Measurements from ENCODE around the gene PLN. TPM values are rescaled to one million over a fixed set of nuclear protein-coding genes. Genes with fewer than 3 reads are reported as not detected.

The PLN gene
- total RNA-seq, 1 donor from 2014 or later: not detected

DNA sequence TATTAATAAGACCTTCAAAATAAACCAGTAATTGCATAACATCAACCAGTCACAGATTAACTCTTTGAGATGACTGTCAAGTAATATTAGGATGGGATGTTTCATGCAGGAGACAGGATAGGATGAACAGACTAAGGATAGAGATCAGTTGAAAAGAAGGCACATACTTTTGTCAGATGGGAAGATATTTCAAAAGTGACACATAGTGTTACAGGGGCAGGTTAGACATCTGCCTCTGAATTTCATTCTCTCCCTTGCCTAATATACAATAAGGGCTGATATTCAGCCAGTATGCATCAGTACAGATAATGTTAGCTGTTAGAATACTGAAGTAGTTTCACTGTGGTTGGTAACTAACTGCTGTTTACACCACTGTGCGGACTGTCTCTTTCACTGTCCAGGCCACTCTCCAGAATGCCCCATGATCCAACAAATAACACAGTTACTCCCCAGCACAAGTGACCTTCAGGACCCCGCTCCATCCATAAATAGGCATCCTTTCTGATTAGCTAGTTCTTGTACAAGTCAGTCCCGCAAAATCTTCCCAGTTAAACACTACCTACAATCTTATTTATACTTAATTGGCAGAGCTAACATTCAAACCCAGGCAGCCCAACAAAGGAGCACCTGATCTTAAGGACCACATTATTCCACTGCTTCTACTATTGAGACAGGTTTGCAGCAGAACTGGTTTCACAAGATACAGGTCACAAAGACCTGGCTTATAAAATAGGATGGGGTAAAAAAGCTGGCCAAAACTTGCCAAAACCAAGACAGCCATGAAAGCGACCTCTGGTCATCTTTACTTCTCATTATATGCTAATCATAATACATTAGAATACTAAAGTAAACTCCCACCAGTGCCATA is 21.9 kb upstream of the PLN start:
- Histone ChIP-seq H3K4me3 (ENCODE audit: low read depth, low read length) (no peak overlapping the region), H3K27me3 (ENCODE audit: control insufficient read depth, insufficient read depth, low read length) (no peaks in the 10 kb centered on the region), H3K36me3 (ENCODE audit: control insufficient read depth, insufficient read depth, low read length) (no peaks in the 10 kb centered on the region)
- no peak for TF ChIP-seq CTCF (IDR thresholded peaks at IDR 0.05; ENCODE audit: insufficient read depth, low read length, poor library complexity, severe bottlenecking)
- no peak for DNase-seq (ENCODE audit: low read depth)

- no peaks in the 10 kb centered on the region for H3K27me3 ChIP-seq (ENCODE audit: control insufficient read depth, insufficient read depth, low read length)
- H3K4me3 ChIP-seq (ENCODE audit: low read depth, low read length): no peak overlapping the region
- TF ChIP-seq CTCF (IDR thresholded peaks at IDR 0.05; ENCODE audit: insufficient read depth, low read length, poor library complexity, severe bottlenecking): no peak
- no peak for DNase-seq (ENCODE audit: low read depth)
- H3K36me3 ChIP-seq (ENCODE audit: control insufficient read depth, insufficient read depth, low read length): no peaks in the 10 kb centered on the region
Observed at GRCh38 chr6:118528129-118528528, 20.0 kb upstream of the PLN start.

GRCh38 chr6:118529756-118530155 is 18.3 kb upstream of the PLN start:
- no peak for TF ChIP-seq CTCF (IDR thresholded peaks at IDR 0.05; ENCODE audit: insufficient read depth, low read length, poor library complexity, severe bottlenecking)
- H3K4me3 ChIP-seq (ENCODE audit: low read depth, low read length): no peak overlapping the region
- DNase-seq (ENCODE audit: low read depth): no peak

GRCh38 chr6:118530942-118531341 is 17.2 kb upstream of the PLN start:
- H3K36me3 ChIP-seq (ENCODE audit: control insufficient read depth, insufficient read depth, low read length): no peaks in the 10 kb centered on the region
- H3K27me3 ChIP-seq (ENCODE audit: control insufficient read depth, insufficient read depth, low read length): no peaks in the 10 kb centered on the region
- no peak for TF ChIP-seq CTCF (IDR thresholded peaks at IDR 0.05; ENCODE audit: insufficient read depth, low read length, poor library complexity, severe bottlenecking)
- DNase-seq (ENCODE audit: low read depth): no peak
- no peak overlapping the region for H3K4me3 ChIP-seq (ENCODE audit: low read depth, low read length)

More at GRCh38 chr6:118529756-118530155, 18.3 kb upstream of the PLN start:
- Histone ChIP-seq H3K27me3 (ENCODE audit: control insufficient read depth, insufficient read depth, low read length) (no peaks in the 10 kb centered on the region), H3K36me3 (ENCODE audit: control insufficient read depth, insufficient read depth, low read length) (no peaks in the 10 kb centered on the region)

- no peak for DNase-seq (ENCODE audit: low read depth)
- no peaks in the 10 kb centered on the region for H3K27me3 ChIP-seq (ENCODE audit: control insufficient read depth, insufficient read depth, low read length)
- no peak overlapping the region for H3K4me3 ChIP-seq (ENCODE audit: low read depth, low read length)
- no peak for TF ChIP-seq CTCF (IDR thresholded peaks at IDR 0.05; ENCODE audit: insufficient read depth, low read length, poor library complexity, severe bottlenecking)
- no peaks in the 10 kb centered on the region for H3K36me3 ChIP-seq (ENCODE audit: control insufficient read depth, insufficient read depth, low read length)
Observed at GRCh38 chr6:118535176-118535844, 12.8 kb upstream of the PLN start.

All from kidney epithelial cell (primary cell).